Stimulated activated effector memory CD8-positive, alpha-beta T cell treated with anti-CD3 and anti-CD28 coated beads, Interleukin-12 subunit alpha, Interleukin-12 subunit beta, amount 100 ng/mL, for 72 hours (primary cell): ENCODE measurements around the gene KRT81.
"Not testable (repeated sequence)": the region's sequence is repeated elsewhere in the genome, so short reads cannot be mapped to it uniquely, and the experiment has no call there.

Experiments used
- ATAC-seq: fragments of 150-1000 bp; cut with Tn5 transposase; 2 replicates; pipeline ENCODE4 v1.10.0; 2021
- DNase-seq, 2 donors: peaks; one replicate each; pipeline ENCODE4 v3.0.0; 2021 to 2022; ENCODE audit warnings: low spot score in 2 of 2
- H3K27ac Mint-ChIP-seq: one replicate; pipeline ENCODE4 v1.8.0; 2022; ENCODE audit warnings: mild to moderate bottlenecking, mixed read lengths
- H3K36me3 Mint-ChIP-seq: one replicate; pipeline ENCODE4 v1.8.0; 2022; ENCODE audit warnings: mild to moderate bottlenecking, mixed read lengths
- H3K4me1 Mint-ChIP-seq: one replicate; pipeline ENCODE4 v1.8.0; 2022; ENCODE audit warnings: mixed read lengths
- H3K4me3 Mint-ChIP-seq: one replicate; pipeline ENCODE4 v1.8.0; 2022; ENCODE audit warnings: mild to moderate bottlenecking, mixed read lengths
- H3K9me3 Mint-ChIP-seq: one replicate; pipeline ENCODE4 v1.8.0; 2022; ENCODE audit warnings: mixed read lengths

Gene KRT81

GRCh38 chr12:52257922-52258321 lies 33.4 kb downstream of the KRT81 start:
- not testable (repeated sequence) for DNase-seq, H3K4me1 Mint-ChIP-seq, H3K4me3 Mint-ChIP-seq, H3K9me3 Mint-ChIP-seq, H3K27ac Mint-ChIP-seq, ATAC-seq, H3K36me3 Mint-ChIP-seq

DNA sequence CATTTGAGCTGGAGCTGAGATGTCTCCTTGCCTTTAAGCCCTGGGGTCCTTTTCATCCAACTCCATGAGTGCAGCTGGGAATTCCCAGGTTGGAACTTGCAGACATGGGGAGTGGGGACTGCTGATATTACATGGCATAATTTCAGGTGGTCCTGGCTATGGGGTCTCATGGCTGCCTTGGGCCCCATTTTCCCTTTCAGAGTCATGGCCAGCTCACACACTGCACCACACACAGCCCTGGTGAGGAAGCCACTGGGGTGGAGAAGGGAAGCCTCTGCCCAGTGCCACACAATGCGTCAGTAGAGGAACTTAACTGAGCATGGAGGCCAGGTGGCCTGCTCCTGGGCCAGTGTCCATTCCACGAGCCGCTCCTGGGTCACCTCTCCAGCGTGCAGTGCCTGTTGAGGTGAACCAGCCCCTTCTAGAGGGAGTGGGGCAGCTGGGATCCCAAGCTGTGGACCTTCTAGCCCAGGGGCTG lies 34.2 kb downstream of the KRT81 start:
- ATAC-seq = no peak
- no peak for DNase-seq
- H3K4me3 Mint-ChIP-seq = no peak overlapping the region
- H3K27ac Mint-ChIP-seq = no peak overlapping the region
- H3K4me1 Mint-ChIP-seq = peaks cover 11% of the 10 kb centered on the region
- no peaks in the 10 kb centered on the region for H3K9me3 Mint-ChIP-seq
- no peaks in the 10 kb centered on the region for H3K36me3 Mint-ChIP-seq

DNA sequence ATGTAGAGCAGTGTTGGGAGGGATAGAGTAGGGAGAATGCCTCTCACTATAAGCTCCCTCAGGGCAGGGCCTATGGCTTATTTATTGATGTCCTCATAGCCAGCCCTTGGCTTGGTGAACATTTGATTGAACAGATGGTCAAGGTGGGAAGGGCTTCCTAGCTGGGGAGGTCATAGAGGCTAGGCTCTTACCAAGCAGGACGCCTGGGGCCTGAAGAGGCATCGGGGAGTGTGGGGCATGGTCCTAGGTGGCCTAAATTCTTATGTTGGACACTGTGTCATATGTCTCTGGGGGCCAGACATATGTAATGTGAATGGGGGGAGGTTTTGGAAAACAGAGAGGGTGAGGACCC lies 34.8 kb downstream of the KRT81 start:
- ATAC-seq (no peak), DNase-seq (no peak)
- no peaks in the 10 kb centered on the region for H3K9me3 Mint-ChIP-seq
- H3K27ac Mint-ChIP-seq = no peak overlapping the region
- peaks cover 17% of the 10 kb centered on the region for H3K4me1 Mint-ChIP-seq
- no peaks in the 10 kb centered on the region for H3K36me3 Mint-ChIP-seq
- H3K4me3 Mint-ChIP-seq = no peak overlapping the region

DNA sequence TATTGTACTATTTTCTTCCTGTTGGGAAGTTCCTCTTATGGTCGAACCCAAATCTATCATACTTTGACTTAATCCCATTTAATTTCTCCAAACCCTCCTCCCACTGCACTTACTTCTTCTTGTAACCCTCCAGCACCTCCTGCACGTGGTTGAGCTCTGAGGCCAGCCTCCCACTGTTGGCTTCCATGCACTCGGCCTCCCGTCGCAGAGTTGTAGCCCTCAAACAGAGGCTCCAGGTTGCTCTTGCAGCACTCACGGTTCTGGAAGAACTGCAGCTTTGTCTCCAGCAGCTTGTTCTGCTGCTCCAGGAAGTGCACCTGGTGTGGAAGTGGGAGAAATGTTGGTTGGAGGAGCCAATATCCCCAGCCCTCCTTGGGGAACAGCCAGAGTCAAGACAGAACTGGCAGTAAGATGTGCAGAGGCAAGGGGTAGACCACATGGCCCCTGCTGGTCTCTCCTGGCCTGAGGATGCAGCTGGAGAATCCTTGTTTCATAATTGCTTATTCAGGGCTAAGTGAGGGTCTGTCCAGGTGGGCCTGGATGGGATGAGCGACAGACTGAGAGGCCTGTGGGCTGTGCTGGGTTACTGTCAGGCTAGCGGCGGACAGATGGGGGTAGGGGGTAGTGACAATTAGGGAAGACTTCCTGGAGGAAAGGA lies 35.3 kb downstream of the KRT81 start:
- Mint-ChIP-seq H3K4me3 (no peak overlapping the region), H3K36me3 (no peaks in the 10 kb centered on the region), H3K9me3 (no peaks in the 10 kb centered on the region), H3K4me1 (peaks cover 17% of the 10 kb centered on the region), H3K27ac (no peak overlapping the region)
- ATAC-seq (no peak), DNase-seq (no peak)

- no peaks in the 10 kb centered on the region for H3K36me3 Mint-ChIP-seq
- no peak overlapping the region for H3K4me3 Mint-ChIP-seq
- H3K4me1 Mint-ChIP-seq = peaks cover 12% of the 10 kb centered on the region
- no peak for DNase-seq
- H3K27ac Mint-ChIP-seq = no peak overlapping the region
- no peak for ATAC-seq
- H3K9me3 Mint-ChIP-seq = no peaks in the 10 kb centered on the region
Measured at GRCh38 chr12:52254965-52255751, 36.2 kb downstream of the KRT81 start.

DNA sequence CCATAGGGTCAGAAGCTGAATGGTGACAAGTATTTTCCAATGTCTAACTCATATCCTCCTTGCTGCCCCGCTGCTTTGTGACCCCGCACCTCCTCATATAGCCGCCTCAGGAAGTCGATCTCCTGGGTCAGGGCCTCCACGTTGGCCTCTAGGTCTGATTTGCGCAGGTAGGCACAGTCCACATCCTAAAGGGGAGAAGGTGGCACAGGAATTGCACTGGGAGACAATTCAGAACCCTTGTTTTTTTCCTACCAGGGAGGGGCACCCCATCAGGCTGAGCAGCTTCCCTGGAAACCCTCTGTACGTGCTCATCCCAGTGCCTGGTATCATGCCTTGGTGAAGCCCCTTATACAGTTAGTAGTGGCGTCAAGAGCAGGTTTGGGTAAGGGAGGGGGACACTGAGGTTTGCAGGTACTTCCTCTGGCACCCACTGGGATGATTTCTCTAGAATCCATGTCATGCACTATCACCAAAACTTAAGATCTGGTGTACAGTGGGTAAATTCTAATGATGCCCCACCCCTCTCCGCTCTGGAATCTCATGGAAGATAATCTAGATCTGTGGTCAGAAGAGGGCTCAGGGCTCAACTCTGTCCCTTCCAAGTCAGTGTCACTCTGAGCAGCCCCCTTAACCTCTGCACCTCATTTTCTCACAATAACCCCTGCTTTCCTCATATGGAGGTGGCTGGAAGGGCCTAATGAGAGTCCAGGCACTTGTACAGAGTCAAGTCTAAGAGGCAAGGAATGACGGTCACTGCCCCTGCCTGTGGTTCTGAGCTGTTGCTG lies 37.0 kb downstream of the KRT81 start:
- no peak for ATAC-seq
- Mint-ChIP-seq H3K9me3 (no peaks in the 10 kb centered on the region), H3K27ac (no peak overlapping the region), H3K36me3 (no peaks in the 10 kb centered on the region), H3K4me1 (peaks cover 20% of the 10 kb centered on the region), H3K4me3 (no peak overlapping the region)
- DNase-seq = no peak

DNA sequence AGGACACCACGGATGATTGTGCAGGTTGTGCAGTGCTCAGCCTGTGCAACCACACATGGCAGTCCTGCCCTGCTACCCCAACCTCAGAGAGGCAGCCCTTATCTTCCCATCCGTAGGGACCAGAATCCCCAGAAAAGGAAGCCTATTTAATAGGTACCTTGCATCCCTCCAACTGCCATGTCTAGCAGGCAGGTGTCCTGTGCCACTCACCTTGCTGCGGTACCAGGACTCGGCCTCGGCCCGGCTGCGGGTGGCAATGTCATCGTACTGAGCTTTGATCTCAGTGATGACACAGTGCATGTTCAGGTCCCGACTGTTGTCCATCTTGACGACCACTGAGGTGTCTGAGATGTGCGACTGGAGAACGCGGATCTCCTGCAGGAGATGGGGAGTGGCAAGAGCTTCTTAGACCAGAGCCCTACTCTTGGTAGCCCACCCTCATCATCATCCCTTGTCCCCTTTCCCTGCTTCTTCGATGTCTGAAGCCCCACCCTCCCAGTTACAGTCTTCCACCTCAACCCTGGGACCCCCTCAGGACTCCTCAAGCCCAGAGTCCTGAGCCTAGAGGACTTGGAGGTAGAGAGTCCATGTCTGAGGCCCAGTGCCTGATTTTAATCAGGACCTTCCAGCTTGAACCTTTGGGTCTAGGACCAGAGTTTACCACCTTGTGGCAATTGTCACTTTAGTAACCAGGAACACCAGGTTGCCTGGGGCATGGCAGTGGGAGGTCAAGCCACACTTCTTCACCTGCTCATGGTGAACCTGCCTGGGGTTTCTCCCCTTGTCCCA lies 37.7 kb downstream of the KRT81 start:
- Mint-ChIP-seq H3K9me3 (no peaks in the 10 kb centered on the region), H3K4me1 (peaks cover 22% of the 10 kb centered on the region), H3K4me3 (no peak overlapping the region), H3K27ac (no peak overlapping the region), H3K36me3 (no peaks in the 10 kb centered on the region)
- DNase-seq (no peak), ATAC-seq (no peak)

DNA sequence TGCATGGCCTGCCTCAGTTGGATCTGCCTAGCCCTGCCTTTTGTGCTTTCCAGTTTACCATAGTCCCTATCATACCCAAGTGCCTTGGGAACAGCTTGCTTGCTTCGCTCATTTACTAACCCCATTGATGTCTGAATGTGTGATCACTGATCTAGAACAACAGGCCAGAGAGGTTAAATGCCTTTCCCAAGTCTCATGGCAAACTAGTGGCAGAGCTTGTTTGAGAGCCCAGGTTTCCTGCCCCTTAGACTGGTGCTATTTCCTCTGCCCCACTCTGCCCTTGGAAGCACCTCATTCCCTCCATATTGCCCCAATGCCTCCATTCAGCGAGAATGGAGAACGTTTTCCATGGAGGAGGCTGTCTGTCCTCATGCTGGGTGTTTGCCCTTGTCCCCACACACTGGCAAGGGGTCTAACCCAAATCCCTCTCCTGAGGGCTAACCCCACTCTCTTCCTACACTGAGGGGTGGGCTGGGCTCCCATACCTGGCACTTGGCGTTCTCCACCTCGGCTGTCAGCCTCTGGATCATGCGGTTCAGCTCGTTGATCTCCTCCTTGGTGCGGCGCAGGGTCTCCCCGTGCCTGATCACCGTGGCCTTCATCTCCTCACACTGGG lies 38.5 kb downstream of the KRT81 start:
- no peak overlapping the region for H3K4me3 Mint-ChIP-seq
- H3K27ac Mint-ChIP-seq = no peak overlapping the region
- no peak for ATAC-seq
- peaks cover 3% of the 10 kb centered on the region for H3K36me3 Mint-ChIP-seq
- H3K4me1 Mint-ChIP-seq = peaks cover 22% of the 10 kb centered on the region
- H3K9me3 Mint-ChIP-seq = no peaks in the 10 kb centered on the region
- DNase-seq = no peak

GRCh38 chr12:52252175-52252615 lies 39.1 kb downstream of the KRT81 start:
- H3K9me3 Mint-ChIP-seq, H3K4me3 Mint-ChIP-seq, DNase-seq, ATAC-seq, H3K36me3 Mint-ChIP-seq, H3K27ac Mint-ChIP-seq: not testable (repeated sequence)
- H3K4me1 Mint-ChIP-seq = peaks cover 28% of the 10 kb centered on the region

DNA sequence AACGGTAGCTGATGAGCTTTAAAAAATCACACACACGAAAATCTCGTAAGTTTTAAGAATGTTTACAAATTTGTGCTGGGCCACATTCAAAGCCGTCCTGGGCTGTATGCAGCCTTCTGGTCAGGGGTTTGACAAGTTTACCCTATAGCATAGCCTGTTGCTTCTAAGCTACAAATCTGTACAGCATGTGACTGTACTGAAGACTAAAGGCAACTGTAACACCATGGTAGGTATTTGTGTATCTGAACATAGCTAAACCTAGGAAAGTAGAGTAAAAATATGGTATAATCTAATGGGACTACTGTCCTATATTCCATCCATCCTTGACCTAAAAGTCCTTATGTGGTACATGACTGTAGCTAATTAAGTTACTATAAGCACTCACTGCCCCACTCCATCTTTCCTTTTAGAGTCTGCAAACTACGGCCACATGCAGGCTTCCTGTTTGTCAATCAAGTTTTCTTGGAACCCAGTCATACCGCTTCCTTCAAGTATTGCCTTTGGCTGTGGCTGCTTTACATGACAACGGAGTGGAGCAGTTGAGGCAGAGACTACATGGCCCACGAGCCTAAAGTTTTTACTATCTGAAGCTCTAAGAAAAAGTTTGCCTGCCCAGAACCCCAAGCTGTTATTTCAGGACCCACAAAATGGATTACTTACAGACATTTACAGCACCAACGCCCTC lies 39.8 kb downstream of the KRT81 start:
- peaks cover 4% of the 10 kb centered on the region for H3K36me3 Mint-ChIP-seq
- ATAC-seq (peak; percentile 62), DNase-seq (no peak)
- H3K9me3 Mint-ChIP-seq = no peaks in the 10 kb centered on the region
- no peak overlapping the region for H3K27ac Mint-ChIP-seq
- H3K4me1 Mint-ChIP-seq = peaks cover 35% of the 10 kb centered on the region
- no peak overlapping the region for H3K4me3 Mint-ChIP-seq

DNA sequence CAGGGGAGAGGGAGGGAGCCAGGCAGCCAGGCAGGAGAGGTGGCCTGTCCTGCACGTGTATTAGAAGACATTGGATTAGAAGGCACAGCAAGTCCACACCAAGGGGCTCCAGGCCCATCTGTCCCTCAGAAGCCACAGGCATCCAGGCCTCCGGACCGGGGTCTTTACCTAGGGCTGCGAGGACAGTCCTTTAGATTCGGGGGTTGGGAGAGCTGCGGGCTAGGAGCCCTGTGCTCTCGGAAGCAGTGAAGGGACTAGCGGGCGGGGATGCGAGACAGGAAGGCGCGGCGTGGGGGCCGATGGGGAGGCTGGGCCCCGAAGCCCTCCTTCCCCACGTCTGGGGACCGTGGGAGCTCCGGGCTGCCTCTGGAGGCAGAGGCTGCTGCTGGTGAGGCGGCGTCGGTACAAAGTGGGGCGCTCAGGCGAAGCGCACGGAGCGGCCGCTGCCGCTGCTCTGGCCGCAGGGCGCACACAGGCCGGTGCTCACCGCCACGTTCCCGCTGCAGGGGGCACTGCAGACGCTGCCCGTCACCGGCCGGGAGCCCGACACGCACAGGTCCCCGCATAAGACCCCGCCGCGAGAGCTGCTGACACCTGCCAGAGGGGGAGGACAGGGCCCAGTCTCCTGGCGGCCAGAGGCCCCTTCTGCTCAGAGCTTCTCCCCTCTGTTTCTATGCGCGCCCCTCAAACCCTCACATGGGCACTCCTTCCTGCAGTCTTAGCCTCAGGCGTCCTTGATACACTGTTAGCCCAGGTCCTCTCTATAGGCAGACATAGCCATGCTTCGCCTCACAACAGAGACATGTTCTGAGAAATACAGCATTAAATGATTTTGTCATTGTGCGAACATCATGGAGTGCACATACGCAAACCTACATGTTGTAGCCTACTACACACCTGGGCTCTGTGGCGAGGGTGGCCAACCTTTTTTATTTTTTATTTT lies 41.0 kb downstream of the KRT81 start:
- peak overlapping the region; percentile 20 for H3K27ac Mint-ChIP-seq
- peaks cover 45% of the 10 kb centered on the region for H3K4me1 Mint-ChIP-seq
- no peak for DNase-seq
- H3K36me3 Mint-ChIP-seq = peaks cover 4% of the 10 kb centered on the region
- no peak overlapping the region for H3K4me3 Mint-ChIP-seq
- no peaks in the 10 kb centered on the region for H3K9me3 Mint-ChIP-seq
- ATAC-seq = no peak

DNA sequence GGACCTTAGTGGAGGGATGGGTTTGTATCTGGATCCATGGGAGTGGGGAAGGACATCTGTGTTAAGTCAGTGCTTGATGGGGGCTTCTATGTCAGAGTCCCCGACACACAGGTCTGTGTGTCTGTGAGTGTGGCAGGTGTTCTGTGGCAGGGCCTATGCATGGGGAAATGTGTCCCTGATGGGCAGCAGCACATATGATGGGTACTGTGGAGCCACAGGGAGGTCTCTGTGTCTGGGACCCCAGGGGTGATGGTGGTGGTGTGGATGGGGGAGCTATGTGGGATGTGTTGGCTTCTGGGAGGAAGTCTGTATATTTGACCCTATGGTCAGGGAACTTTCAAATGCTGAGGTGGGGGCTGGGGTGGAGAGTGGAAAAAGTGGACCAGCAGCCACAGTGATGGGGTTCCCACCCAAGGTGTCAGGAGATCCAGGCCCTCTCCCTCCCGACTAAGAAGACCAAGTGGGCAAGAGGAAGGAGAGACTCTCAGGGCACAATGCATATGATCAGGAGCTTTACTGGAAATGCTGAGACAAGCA lies 41.8 kb downstream of the KRT81 start:
- Mint-ChIP-seq H3K4me1 (peaks cover 46% of the 10 kb centered on the region), H3K9me3 (no peaks in the 10 kb centered on the region), H3K27ac (peak overlapping the region; percentile 20), H3K4me3 (no peak overlapping the region), H3K36me3 (peaks cover 4% of the 10 kb centered on the region)
- no peak for ATAC-seq
- no peak for DNase-seq
